Measurements from ENCODE around the gene ALG5. TPM values are rescaled to one million over a fixed set of nuclear protein-coding genes. Genes with fewer than 3 reads are reported as not detected.

Gene ALG5
- total RNA-seq, 3 donors from 2014 or later: 24.0 to 38.6 (median 30.1) TPM

DNA sequence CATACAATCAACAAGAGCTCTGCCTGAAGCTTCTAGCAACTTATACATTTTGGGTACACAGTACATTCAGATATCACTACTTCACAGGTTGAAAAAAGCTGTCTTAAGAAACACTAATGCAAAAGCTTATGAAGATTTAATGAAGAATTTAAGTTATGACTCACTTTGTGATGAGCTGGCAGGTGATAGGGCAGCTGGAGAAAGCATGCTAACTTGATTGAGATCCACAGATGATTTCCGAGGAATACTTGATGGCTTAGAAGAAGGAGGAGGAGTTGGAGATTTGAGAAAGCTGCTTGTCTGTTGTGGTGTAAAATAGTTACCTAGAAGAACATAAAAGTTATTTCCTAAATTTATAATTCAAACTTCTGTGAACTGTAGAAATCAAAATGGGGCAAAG is 24.7 kb upstream of the ALG5 start:
- intact Hi-C loops (cut with DNase I, micrococcal nuclease): no loop called here
- Histone ChIP-seq H3K4me1 (ENCODE audit: low read depth) (no peaks in the 10 kb centered on the region), H3K36me3 (ENCODE audit: low read depth) (no peaks in the 10 kb centered on the region), H3K9me3 (no peaks in the 10 kb centered on the region), H3K4me3 (no peak overlapping the region)
- no peak for DNase-seq
- no peak for ATAC-seq
- TF ChIP-seq, protein P1, sequence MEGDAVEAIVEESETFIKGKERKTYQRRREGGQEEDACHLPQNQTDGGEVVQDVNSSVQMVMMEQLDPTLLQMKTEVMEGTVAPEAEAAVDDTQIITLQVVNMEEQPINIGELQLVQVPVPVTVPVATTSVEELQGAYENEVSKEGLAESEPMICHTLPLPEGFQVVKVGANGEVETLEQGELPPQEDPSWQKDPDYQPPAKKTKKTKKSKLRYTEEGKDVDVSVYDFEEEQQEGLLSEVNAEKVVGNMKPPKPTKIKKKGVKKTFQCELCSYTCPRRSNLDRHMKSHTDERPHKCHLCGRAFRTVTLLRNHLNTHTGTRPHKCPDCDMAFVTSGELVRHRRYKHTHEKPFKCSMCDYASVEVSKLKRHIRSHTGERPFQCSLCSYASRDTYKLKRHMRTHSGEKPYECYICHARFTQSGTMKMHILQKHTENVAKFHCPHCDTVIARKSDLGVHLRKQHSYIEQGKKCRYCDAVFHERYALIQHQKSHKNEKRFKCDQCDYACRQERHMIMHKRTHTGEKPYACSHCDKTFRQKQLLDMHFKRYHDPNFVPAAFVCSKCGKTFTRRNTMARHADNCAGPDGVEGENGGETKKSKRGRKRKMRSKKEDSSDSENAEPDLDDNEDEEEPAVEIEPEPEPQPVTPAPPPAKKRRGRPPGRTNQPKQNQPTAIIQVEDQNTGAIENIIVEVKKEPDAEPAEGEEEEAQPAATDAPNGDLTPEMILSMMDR (IDR thresholded peaks at IDR 0.05): no peak

DNA sequence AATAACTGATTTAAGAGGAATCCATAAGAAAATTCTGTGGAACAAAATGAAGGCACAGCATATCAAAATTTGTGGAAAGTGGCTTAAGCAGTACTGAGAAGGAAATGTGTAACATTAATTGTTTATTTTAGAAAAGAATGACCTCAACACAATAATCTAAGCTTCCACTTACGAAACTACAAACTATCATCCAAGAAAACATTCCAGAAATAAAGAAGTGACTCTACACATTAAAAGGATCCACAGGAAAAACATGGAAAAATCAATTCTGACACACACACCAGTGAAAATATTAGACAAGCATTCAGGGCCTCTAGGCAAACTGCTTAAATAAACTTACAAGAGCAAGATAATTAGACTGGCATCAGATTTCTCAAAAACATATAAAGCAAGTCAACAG is 15.5 kb upstream of the ALG5 start:
- DNase-seq (no peak), ATAC-seq (no peak)
- TF ChIP-seq, protein P1 (IDR thresholded peaks at IDR 0.05): no peak
- Histone ChIP-seq H3K36me3 (ENCODE audit: low read depth) (no peaks in the 10 kb centered on the region), H3K4me1 (ENCODE audit: low read depth) (no peaks in the 10 kb centered on the region), H3K4me3 (no peak overlapping the region), H3K9me3 (no peaks in the 10 kb centered on the region)
- intact Hi-C loops (cut with DNase I, micrococcal nuclease): no loop called here

DNA sequence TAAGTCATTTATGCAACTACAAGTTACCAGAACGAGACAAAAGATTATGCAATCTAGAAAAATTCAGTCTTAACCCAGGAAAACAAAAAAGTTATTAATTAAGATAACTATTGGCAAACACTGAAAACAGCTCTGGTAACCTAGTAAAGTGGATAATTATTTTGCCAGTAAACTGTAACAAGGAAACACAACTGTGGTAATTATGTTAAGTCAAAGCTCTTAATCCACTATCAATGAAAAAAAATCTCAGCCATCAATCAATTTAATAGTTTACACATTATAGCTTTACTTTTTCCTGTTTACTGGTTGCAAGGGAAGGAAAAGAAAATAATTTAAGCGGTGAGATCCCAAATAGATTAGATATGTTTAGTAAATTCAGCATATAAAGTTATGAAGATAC is 12.6 kb upstream of the ALG5 start:
- TF ChIP-seq, protein P1 (IDR thresholded peaks at IDR 0.05): no peak
- ATAC-seq (no peak), DNase-seq (no peak)
- no peak overlapping the region for H3K4me3 ChIP-seq
- H3K9me3 ChIP-seq: no peaks in the 10 kb centered on the region
- no peaks in the 10 kb centered on the region for H3K4me1 ChIP-seq (ENCODE audit: low read depth)
- H3K36me3 ChIP-seq (ENCODE audit: low read depth): no peaks in the 10 kb centered on the region
- intact Hi-C loops (cut with DNase I, micrococcal nuclease): no loop called here

DNA sequence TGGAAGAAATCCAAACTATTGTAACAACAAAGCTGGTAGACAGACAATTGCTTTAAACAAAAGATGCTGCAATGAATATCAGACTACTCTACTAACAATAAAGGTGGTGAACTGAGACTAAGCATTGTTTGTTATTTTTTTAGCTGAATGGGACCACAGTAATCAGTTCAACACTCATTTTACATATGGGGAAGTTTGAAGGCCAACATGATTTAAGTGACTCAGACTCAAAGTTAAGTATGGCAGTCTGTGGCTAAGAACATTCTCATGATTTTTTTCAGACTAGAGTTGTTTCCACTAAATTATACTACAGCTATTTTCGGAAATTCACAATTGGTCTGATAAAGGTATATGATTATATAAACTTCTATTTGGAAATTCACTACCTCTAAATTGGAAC is 11.9 kb upstream of the ALG5 start:
- intact Hi-C loops (cut with DNase I, micrococcal nuclease): no loop called here
- Histone ChIP-seq H3K36me3 (ENCODE audit: low read depth) (no peaks in the 10 kb centered on the region), H3K4me3 (no peak overlapping the region), H3K4me1 (ENCODE audit: low read depth) (no peaks in the 10 kb centered on the region), H3K9me3 (no peaks in the 10 kb centered on the region)
- TF ChIP-seq, protein P1 (IDR thresholded peaks at IDR 0.05): no peak
- ATAC-seq (no peak), DNase-seq (no peak)

DNA sequence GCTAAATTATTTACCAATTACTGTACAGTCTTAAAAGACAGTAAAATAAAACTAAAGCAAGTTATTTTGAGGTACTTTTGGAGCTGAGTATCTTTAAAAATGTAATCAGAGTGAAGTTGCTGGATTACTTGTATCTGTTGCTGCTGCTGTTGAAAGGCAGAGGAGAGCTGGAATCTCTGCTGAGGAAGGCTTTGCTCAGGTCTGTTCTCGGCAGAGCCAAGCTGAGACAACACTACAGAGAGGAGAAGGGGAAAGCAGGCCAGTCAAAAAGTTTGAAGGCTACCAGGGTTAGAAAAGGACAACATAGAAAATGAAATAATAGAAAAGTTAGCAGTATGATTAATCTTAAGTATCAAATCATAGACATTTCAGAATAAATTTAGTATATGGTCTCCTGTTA is 11.3 kb upstream of the ALG5 start:
- H3K4me3 ChIP-seq: no peak overlapping the region
- H3K36me3 ChIP-seq (ENCODE audit: low read depth): no peaks in the 10 kb centered on the region
- TF ChIP-seq, protein P1 (IDR thresholded peaks at IDR 0.05): no peak
- no peaks in the 10 kb centered on the region for H3K4me1 ChIP-seq (ENCODE audit: low read depth)
- ATAC-seq (no peak), DNase-seq (no peak)
- intact Hi-C loops (cut with DNase I, micrococcal nuclease): no loop called here
- H3K9me3 ChIP-seq: no peaks in the 10 kb centered on the region

DNA sequence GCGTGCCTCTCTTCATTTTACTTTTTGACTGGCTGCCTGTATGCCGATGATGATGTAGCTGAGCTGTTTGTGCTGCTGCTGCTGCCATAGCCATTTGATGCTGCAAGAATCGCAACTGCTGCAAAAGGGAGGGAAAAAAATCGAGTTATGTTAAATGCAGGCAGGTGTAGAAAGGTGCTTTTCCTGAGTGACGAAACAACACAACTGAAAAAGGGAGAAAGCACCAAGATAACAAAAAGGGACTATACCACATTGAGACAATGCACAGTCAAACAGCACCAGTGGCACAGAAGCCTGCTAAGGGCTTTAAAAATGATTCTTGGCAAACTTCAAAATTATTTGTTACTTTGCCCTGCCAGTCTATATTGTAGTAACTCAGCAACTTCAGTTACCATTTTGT is 10.6 kb upstream of the ALG5 start:
- intact Hi-C loops (cut with DNase I, micrococcal nuclease): no loop called here
- TF ChIP-seq, protein P1 (IDR thresholded peaks at IDR 0.05): no peak
- no peaks in the 10 kb centered on the region for H3K36me3 ChIP-seq (ENCODE audit: low read depth)
- DNase-seq: no peak
- no peak overlapping the region for H3K4me3 ChIP-seq
- ATAC-seq: no peak
- no peaks in the 10 kb centered on the region for H3K9me3 ChIP-seq
- no peaks in the 10 kb centered on the region for H3K4me1 ChIP-seq (ENCODE audit: low read depth)

All from mucosa of descending colon (tissue), 3 donors.